Fibroblast of lung (primary cell): ENCODE data around the gene VAMP3. TPM values are rescaled to one million over a fixed set of nuclear protein-coding genes. Genes with fewer than 3 reads are reported as not detected.

Experiments used
- DNase-seq, 2 donors: peaks; one replicate each; pipeline versions ENCODE4 v3.0.0 to v3.0.0-alpha.2; 2010; ENCODE audit warnings: low read depth in 2 of 2
- H2AFZ ChIP-seq: 2 replicates; pipeline ENCODE4 v1.5.1; 2012; ENCODE audit warnings: low read length, control low read depth, inconsistent platforms
- H3K27ac ChIP-seq: 2 replicates; pipeline ENCODE4 v1.5.1; 2011; ENCODE audit warnings: low read length, control low read depth; ENCODE audit not compliant: insufficient read depth
- H3K27me3 ChIP-seq: 2 replicates; pipeline ENCODE4 v1.5.1; 2011; ENCODE audit warnings: mild to moderate bottlenecking, low read length; ENCODE audit not compliant: control insufficient read depth, insufficient read depth
- H3K36me3 ChIP-seq: 2 replicates; pipeline ENCODE4 v1.5.1; 2011; ENCODE audit warnings: low read length; ENCODE audit not compliant: control insufficient read depth, insufficient read depth
- H3K4me1 ChIP-seq: 2 replicates; pipeline ENCODE4 v1.5.1; 2011; ENCODE audit warnings: low read length; ENCODE audit not compliant: control insufficient read depth, insufficient read depth; ENCODE audit errors: extremely low read depth
- H3K4me2 ChIP-seq: 2 replicates; pipeline ENCODE4 v1.5.1; 2011; ENCODE audit warnings: low read length, control low read depth; ENCODE audit not compliant: insufficient read depth; ENCODE audit errors: extremely low read depth
- H3K4me3 ChIP-seq, 4 experiments: fragments of 200-600 bp in 1 of 4; sonication (generic) in 1 of 4; replicated peaks in 1 of 4; 2 replicates each; pipeline ENCODE4 v1.5.1; 2011 to 2016; ENCODE audit warnings: low read length in 4 of 4, low read depth in 3 of 4, mild to moderate bottlenecking in 3 of 4, control low read depth in 2 of 4, inconsistent platforms in 1 of 4, mixed read lengths in 1 of 4; ENCODE audit not compliant: insufficient read depth in 1 of 4; ENCODE audit errors: control extremely low read depth in 1 of 4
- H3K79me2 ChIP-seq: 2 replicates; pipeline ENCODE4 v1.5.1; 2012; ENCODE audit warnings: mild to moderate bottlenecking, low read length, inconsistent platforms; ENCODE audit not compliant: control insufficient read depth, insufficient read depth
- H3K9ac ChIP-seq: 2 replicates; pipeline ENCODE4 v1.5.1; 2011; ENCODE audit warnings: mild to moderate bottlenecking, low read length, control low read depth; ENCODE audit not compliant: insufficient read depth
- H3K9me3 ChIP-seq: 2 replicates; pipeline ENCODE4 v1.5.1; 2012; ENCODE audit warnings: low read depth, low read length; ENCODE audit not compliant: control insufficient read depth, insufficient read depth
- H4K20me1 ChIP-seq: 2 replicates; pipeline ENCODE4 v1.5.1; 2011; ENCODE audit warnings: low read length; ENCODE audit not compliant: control insufficient read depth, insufficient read depth; ENCODE audit errors: extremely low read depth
- CTCF ChIP-seq, 2 donors: IDR thresholded peaks in 1 of 2; conservative IDR thresholded peaks in 1 of 2; 1 replicate in 1 of 2; 2 replicates in 1 of 2; pipeline ENCODE4 v1.5.1; 2011 to 2012; ENCODE audit warnings: low read length in 2 of 2, control low read depth in 1 of 2, inconsistent platforms in 1 of 2, low read depth in 1 of 2, mild to moderate bottlenecking in 1 of 2
- EZH2 ChIP-seq: IDR thresholded peaks from 2 replicates; pipeline ENCODE4 v1.5.1; 2012; ENCODE audit warnings: low read length, control low read depth, mild to moderate bottlenecking; ENCODE audit errors: missing control alignments
- polyA plus RNA-seq, 2 donors: library from polyadenylated mRNA; depleted of rRNA in 1 of 2; stranded (reverse) in 1 of 2; unstranded in 1 of 2; fragments of >200 nt; gene quantifications; 2 replicates each; pipeline ENCODE4 v1.2.1, GENCODE V29; 2011 to 2012; ENCODE audit warnings: missing spikeins in 1 of 2
- total RNA-seq: library from RNA; depleted of rRNA; stranded (reverse); fragments of >200 nt; gene quantifications from 2 replicates; pipeline ENCODE4 v1.2.1, GENCODE V29; 2014

VAMP3 gene
- total and polyA plus RNA-seq, 2 donors (not counting 1 experiment from before 2014, with no cell fraction given) = 106 to 257 TPM

GRCh38 chr1:7726623-7727022 is 44.5 kb upstream of the VAMP3 start:
- TF ChIP-seq CTCF (conservative IDR thresholded peaks at IDR 0.05 in 1 of 2, IDR thresholded peaks at IDR 0.05 in 1 of 2; ENCODE audit: low read depth in 1 of 2, low read length in 2 of 2) = no peak
- TF ChIP-seq EZH2 = no peak
- H2AFZ ChIP-seq = no peak overlapping the region
- H3K27me3 ChIP-seq = no peaks in the 10 kb centered on the region
- H3K4me2 ChIP-seq = no peak overlapping the region
- H3K4me1 ChIP-seq = no peaks in the 10 kb centered on the region
- no peak overlapping the region for H3K9ac ChIP-seq
- H3K27ac ChIP-seq = no peak overlapping the region
- no peaks in the 10 kb centered on the region for H3K9me3 ChIP-seq
- no peak for DNase-seq
- H3K4me3 ChIP-seq = no peak overlapping the region
- no peaks in the 10 kb centered on the region for H3K36me3 ChIP-seq
- H4K20me1 ChIP-seq = no peaks in the 10 kb centered on the region
- H3K79me2 ChIP-seq = no peaks in the 10 kb centered on the region

- no peaks in the 10 kb centered on the region for H3K9me3 ChIP-seq
- H3K9ac ChIP-seq = no peak overlapping the region
- no peaks in the 10 kb centered on the region for H3K79me2 ChIP-seq
- H3K4me3 ChIP-seq = no peak overlapping the region
- H2AFZ ChIP-seq = no peak overlapping the region
- H4K20me1 ChIP-seq = no peaks in the 10 kb centered on the region
- TF ChIP-seq EZH2 = no peak
- TF ChIP-seq CTCF (conservative IDR thresholded peaks at IDR 0.05 in 1 of 2, IDR thresholded peaks at IDR 0.05 in 1 of 2; ENCODE audit: low read depth in 1 of 2, low read length in 2 of 2) = no peak
- no peak overlapping the region for H3K27ac ChIP-seq
- no peak for DNase-seq
- H3K4me2 ChIP-seq = no peak overlapping the region
- no peaks in the 10 kb centered on the region for H3K4me1 ChIP-seq
- no peaks in the 10 kb centered on the region for H3K27me3 ChIP-seq
- no peaks in the 10 kb centered on the region for H3K36me3 ChIP-seq
Observed at GRCh38 chr1:7727809-7728471, 43.2 kb upstream of the VAMP3 start.

GRCh38 chr1:7729761-7730160 is 41.3 kb upstream of the VAMP3 start:
- H3K4me1 ChIP-seq = no peaks in the 10 kb centered on the region
- H3K9ac ChIP-seq = no peak overlapping the region
- H3K79me2 ChIP-seq = no peaks in the 10 kb centered on the region
- no peak overlapping the region for H3K27ac ChIP-seq
- DNase-seq = no peak
- no peak overlapping the region for H3K4me2 ChIP-seq
- no peak overlapping the region for H3K4me3 ChIP-seq
- H3K27me3 ChIP-seq = no peaks in the 10 kb centered on the region
- no peaks in the 10 kb centered on the region for H3K36me3 ChIP-seq
- no peaks in the 10 kb centered on the region for H3K9me3 ChIP-seq
- TF ChIP-seq CTCF (conservative IDR thresholded peaks at IDR 0.05 in 1 of 2, IDR thresholded peaks at IDR 0.05 in 1 of 2; ENCODE audit: low read depth in 1 of 2, low read length in 2 of 2) (no peak), EZH2 (no peak)
- no peak overlapping the region for H2AFZ ChIP-seq
- no peaks in the 10 kb centered on the region for H4K20me1 ChIP-seq
